Jurkat, Clone E6-1 (cell line): Measurements from ENCODE around the gene TLR9.

Source experiments
- DNase-seq: peaks from one replicate; pipeline ENCODE4 v3.0.0-alpha.2; 2011; ENCODE audit warnings: low read depth, low spot score
- H3K4me3 ChIP-seq: 2 replicates; pipeline ENCODE4 v1.5.1; 2011; ENCODE audit warnings: mild to moderate bottlenecking, low read length, control low read depth, moderate library complexity

TLR9 gene

DNA sequence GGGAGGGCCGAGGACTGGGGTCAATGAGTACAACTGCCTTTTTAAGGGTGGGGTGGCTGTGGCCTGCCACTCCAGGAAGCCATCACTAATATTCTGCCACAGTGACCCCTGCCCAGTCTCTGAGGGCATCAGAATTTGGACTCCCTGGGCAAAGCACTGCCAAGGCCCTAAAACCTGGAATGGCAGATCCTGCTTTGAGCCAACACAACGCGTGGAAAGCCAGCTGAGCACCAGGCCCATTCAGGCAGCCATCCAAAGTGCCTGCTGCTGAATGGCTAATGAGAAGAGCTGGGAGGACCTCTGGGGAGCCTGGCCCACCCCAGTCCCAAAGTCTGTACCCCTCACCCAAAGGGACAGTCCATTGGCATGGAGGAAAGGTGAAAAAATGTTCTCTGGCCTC is 8.5 kb upstream of the TLR9 start:
- no peak overlapping the region for H3K4me3 ChIP-seq
- no peak for DNase-seq

DNA sequence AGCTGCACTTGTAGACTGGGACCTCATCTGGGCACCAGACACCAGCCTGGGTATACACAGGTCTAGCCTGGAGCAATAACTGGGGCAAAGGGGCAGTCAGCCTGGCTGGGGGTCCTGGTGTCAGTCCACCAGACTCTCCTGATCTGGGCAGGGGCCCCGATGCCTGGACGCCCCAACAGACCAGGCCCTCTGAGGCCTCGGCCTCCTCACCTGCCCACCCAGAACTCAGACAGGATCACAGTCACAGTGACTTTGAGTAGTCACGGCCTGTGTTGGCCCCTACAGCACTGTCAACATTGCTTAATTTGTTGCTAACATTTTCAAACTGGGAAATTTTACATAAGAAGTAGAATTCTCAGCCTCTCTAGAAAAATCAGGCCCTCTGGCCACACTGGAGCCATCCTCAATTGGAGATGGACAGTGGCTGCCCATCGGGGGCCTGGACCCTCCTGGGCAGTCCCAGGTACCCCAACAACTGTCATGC is 7.7 kb upstream of the TLR9 start:
- H3K4me3 ChIP-seq = no peak overlapping the region
- no peak for DNase-seq

DNA sequence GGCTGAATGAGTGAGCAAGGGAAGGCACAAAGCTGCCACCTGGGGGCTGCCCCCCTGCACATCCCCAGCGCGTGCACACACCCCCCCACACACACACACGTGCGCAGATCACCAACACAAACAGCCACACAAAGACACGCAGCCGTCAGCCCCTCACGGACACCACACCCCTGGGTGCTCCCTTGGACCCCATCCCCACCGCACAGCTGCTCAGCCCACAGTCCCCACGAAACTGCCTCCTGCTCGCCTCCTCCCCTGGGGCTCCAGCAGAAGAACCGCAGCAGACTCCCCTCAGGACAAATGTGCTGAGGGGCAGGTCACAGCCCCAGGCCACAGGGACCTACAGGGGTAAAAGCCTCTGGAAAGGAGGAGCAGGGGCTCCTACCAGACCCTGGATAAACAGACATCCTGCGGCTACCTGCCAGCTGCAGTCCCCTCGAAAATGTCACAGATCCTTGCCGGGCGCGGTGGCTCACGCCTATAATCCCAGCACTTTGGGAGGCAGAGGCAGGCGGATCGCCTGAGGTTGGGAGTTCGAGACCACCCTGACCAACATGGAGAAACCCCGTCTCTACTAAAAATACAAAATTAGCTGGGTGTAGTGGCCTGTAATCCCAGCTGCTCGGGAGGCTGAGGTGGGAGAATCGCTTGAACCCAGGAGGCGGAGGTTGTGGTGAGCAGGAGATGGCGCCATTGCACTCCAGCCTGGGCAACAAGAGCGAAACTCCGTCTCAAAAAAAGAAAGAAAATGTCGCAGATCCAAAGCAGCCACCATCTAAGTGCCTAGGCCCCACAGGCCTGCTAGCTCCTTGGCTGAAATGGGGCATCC is 7.0 kb upstream of the TLR9 start:
- no peak for DNase-seq
- H3K4me3 ChIP-seq = no peak overlapping the region

DNA sequence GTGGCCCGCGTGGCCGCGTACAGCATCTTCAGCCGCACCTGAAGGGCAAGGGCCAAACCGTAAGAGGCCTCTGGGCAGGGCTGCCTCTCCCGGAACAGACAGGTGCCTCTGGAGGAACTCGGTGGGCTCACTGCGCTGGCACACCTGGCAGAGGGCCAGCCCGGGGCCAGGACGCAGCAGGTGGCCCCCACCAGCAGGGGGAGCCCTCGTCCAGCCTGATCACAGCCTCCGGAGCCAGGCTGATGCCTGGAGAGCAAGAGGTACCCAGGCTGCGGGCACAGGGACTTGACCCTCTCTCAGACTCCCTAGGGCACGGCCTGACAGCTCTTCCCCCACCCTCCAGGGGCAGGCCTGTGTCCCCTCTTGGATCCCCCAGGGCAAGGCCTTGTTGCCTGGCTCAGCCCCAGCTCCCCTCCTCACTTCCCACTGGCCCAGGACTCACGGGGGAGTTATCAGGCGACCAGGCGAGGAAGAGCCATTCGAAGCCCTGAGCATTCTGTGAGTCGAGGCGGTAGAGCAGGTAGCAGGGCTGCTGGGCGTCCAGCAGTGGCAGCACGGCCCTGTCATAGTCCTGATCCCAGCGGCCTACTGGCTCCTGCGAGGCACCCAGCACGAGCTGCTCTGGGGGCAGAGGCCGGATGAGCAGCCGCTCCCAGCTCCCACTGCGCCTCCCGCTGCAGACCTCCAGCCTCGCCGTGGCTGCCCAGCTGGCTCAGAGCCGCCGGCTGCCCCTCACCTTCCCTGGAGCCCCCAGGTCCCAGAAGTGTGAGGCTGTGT is 6.2 kb upstream of the TLR9 start:
- no peak overlapping the region for H3K4me3 ChIP-seq
- peak; percentile 55 for DNase-seq

DNA sequence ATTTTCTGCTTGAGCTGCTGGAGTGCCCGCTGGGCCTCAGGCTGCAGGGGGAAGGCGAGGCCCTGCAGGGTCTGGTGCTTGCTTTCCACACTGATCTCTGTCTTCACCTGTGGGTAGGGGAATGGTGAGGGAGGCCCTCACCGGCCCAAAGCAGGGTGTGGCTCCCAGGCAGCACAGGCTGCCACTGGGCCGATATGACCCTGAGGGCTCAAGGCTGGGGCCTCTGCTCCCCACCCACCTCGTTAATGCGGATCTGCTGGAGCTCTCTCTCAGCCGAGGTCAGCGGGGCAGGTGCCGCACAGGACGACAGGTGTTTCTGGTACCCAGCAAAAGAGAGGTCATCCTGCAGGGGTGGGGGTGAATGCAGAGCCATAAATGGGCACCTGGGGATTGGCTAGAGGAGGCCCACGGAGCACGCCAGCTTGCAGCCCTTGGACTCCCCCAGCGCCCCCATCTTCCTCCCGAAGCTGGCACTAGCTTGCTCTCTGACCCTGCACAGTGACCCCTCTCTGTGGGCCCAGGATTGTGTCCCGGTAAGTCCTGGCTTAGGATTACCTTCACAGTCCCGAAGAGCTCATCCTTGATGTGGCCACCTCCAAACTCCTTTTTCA is 5.5 kb upstream of the TLR9 start:
- no peak for DNase-seq
- no peak overlapping the region for H3K4me3 ChIP-seq

DNA sequence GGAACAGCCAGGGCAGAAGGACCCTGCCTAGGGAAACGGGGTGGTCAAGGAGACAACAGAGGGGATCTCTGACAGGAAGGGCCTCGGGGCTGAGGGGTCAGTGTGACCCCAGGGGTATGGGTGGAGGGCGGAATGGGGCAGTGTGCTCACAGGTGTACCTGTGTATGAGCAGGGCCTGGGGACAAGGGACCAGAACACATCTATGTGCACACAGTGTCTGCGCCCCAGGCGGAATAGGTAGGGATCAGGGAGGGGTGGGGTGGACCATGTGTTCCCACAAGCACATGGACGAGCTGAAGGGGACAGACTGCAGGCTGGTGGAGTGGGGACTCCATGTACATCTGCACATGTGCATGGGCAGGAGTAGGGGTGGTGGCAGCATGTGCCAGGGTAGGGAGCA is 5.0 kb upstream of the TLR9 start:
- no peak overlapping the region for H3K4me3 ChIP-seq
- no peak for DNase-seq

DNA sequence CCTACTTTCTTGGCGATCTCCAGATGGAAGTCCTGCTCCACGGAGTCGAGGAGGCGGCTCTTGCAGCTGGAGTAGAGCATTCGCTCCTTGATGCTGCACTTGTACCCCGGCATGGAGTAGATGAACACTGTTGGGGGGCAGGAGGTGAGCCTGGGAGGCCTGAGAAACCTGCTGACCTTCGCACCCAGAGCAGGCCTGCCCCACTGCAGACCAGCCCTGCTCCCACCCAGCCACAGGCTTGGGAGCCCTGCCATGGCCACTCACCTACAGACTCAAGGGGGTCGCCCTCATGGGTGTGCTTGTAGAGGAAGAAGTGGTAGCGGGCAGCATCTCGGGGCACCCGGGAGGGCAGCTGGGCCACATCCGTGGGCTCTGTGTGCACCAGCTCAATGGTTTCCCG is 4.2 kb upstream of the TLR9 start:
- no peak for DNase-seq
- H3K4me3 ChIP-seq = no peak overlapping the region

DNA sequence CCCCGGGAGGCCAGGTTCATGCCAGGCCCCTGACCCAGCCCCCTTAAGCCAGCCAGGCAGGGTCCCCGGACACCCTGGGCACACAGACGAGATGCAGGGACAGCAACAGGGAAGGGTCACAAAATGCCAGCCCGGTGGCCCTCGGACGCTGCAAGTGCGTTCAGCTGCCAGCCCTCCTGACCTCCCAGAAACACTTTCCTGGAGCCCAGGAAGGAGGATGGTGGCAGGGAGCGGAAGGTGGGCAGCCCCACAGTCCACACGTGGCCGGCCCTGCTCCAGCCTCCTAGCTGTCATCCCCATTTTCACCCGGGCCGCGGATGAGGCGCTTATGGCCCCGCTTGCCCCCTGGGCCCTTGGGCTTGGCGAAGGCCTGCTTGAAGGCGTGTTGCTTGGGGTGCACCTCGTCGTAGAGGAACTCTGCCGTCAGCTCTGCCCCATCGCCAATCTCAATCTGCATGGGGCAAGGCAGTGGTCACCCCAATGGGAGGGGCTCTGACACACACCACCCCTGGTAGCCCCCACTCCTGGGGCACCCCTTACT is 3.4 kb upstream of the TLR9 start:
- no peak for DNase-seq

DNA sequence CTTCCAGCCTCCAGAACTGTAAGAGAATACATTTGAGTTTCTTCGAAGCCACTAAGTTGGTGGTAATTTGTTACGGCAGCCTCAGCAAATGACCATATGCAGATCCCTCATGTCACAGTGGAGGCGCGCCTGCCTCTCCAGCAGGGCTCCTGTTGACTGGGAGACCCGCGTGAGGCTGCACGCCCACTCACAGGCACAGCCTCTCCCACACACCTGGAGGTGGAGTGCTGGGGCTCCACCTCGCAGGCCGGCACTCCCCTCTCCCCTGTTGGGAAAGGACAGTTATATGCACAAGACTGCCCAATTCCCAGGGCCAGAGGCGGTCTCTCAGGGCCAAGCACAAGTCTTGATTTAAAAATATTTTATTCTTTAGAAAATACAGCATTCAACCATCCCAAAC is 2.8 kb upstream of the TLR9 start:
- DNase-seq = no peak
- no peak overlapping the region for H3K4me3 ChIP-seq

More for the DNA sequence above, 3.4 kb upstream of the TLR9 start:
- no peak overlapping the region for H3K4me3 ChIP-seq

DNA sequence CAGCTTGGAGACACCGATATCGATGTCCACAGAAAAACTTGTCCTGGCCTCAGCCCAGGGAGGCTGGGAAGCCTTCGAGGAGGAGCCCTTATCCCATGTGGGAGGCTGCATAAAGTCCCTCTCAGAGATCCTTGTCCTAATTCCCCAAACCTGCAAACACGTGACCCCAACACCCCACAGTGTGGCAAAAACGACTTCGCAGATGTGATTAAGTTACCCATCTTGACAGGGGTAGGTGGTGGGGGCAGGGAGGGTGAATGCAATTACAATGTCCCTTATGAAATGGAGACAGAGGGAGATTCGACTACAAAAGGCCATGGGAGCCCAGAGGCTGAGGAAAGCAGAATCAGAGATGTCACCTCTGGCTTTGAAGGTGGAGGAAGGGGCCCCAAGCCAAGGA is 2.3 kb upstream of the TLR9 start:
- no peak overlapping the region for H3K4me3 ChIP-seq
- no peak for DNase-seq

DNA sequence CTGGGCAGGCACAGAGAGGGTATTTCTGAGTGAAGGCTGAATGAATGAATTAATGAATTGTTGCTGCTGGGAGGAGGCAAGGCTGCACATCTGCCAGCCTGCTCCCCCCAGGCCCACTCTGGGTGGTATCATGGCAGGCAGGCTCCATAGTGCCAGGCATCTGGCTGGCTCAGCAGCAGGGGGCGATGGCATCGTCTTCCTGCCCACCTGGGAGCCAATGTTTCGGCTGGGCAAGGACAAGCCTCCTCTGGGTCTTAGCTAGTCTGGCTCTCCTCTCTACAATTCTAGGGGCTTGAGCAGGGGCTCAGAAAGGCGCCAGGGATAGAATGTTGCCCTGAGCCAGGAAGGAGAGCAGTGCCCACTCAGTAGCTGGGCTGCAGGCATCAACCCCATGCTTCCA is 1.7 kb upstream of the TLR9 start:
- no peak overlapping the region for H3K4me3 ChIP-seq

DNA sequence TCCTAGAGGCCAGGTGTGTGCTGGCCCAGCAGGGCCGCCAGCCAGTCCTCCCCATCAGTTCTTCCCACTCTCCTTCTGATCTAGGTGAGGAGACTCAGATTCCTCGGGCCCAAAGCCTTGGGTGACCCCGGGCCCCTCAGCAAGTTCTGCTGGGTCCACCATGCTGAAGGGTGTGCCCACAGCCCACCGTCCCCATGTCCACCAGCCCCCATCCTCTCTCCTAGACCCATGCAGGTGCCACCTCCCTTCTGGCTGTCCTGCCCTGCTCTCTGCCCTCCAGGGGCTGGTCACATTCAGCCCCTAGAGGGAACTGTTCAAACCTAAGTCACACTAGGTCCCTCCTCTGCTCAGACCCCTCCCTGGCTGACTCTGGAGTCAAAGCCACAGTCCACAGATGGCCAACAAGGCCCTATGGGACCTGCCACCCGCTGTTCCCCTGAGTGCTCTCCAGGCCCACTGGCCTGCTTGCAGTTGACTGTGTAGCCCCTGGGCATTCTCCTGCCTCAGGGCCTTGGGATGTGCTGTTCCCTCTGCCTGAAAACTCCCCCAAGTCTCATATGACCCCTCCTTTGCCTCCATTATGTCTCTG is 878 bp upstream of the TLR9 start:
- H3K4me3 ChIP-seq = no peak overlapping the region

More for the DNA sequence above, 1.7 kb upstream of the TLR9 start:
- DNase-seq = no peak

DNA sequence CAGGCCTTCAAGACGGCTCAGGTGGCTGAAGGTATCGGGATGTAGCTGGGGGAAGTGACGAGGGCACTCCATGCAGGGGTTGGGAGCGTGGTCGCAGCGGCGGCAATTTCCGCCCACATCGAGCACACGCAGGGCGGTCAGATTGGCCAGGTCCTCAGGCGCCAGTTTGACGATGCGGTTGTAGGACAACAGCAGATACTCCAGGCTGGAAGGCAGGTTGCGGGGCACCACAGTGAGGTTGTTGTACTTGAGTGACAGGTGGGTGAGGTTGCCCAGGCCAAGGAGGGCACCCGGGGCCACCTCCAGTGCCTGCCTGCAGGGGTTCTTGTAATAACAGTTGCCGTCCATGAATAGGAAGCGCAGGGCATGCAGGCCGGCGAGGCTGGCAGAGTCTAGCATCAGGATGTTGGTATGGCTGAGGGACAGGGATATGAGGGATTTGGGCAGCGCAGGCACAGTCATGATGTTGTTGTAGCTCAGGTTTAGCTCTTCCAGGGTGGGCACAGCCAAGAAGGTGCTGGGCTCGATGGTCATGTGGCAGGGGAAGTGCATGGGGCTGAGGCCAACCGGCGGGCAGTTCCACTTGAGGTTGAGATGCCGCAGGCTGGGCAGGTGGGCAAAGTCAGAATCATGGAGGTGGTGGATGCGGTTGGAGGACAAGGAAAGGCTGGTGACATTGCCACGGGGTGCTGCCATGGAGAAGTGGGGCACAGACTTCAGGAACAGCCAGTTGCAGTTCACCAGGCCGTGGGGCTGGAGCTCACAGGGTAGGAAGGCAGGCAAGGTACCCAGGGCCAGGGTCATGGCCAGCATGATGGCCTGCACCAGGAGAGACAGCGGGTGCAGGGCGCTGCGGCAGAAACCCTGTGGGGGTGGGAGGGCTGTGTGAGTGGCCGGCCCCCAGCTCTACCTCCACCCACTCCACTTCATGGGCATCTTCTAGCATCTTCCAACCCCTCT is 1.7 kb downstream of the TLR9 start:
- no peak for DNase-seq
- no peak overlapping the region for H3K4me3 ChIP-seq

More for the DNA sequence above, 878 bp upstream of the TLR9 start:
- no peak for DNase-seq

DNA sequence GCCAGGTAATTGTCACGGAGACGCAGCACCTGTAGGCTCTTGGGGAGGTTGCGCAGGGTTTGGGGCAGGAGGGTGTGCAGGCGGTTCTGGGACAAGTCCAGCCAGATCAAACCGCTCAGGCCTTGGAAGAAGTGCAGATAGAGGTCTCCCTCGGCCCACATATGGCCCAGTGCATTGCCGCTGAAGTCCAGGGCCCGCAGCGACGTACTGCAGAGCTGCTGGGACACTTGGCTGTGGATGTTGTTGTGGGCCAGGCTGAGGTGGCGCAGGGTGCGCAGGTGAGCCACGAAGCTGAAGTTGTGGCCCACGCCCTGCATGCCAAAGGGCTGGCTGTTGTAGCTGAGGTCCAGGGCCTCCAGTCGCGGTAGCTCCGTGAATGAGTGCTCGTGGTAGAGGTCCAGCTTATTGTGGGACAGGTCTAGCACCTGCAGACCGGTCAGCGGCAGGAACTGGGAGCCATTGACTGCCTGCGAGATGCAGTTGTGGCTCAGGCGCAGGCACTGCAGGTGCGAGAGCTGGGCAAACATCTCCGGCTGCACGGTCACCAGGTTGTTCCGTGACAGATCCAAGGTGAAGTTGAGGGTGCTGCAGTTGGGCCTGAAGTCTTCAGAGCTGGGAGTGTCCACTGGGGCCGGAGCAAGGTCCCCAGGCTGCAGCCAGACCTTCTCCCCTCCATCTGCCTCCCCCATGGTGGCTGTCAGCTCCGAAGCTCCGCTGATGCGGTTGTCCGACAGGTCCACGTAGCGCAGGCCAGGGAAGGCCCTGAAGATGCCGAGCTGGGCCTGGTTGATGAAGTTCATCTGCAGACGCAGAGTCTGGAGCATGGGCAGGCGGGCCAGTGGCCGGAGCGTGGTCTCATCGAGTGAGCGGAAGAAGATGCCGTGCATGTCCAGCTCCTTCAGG is 2.9 kb downstream of the TLR9 start:
- DNase-seq = no peak
- H3K4me3 ChIP-seq = peak overlapping the region; percentile 23

DNA sequence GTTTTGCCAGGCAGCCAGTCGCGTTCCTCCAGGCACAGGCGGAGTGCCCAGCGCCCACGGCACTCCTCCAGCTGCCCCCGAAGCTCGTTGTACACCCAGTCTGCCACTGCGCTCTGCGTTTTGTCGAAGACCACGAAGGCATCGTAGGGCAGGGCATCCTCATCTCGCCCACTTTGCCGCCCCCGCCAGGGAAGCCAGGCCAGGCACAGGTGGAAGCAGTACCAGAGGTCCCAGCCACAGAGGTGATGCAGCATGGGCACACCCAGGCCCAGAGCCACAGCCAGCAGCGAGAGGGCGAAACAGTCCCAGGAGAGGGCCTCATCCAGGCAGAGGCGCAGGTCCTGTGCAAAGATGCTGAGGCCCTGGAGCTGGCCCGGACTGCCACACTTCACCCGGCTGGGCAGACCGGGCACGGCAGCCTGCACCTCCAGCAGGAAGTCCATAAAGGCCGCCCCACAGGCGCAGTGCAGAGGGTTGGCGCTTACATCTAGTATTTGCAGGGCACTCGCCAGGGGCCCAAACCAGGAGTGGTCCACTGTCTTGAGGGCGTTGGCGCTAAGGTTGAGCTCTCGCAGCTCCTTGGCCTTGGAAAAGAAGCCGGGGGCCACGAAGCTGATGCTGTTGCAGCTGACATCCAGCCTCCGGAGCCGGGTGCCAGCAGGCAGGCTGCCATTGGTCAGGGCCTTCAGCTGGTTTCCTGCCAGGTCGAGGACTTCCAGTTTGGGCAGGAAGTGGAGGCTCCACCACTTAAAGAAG is 3.7 kb downstream of the TLR9 start:
- H3K4me3 ChIP-seq = peak overlapping the region; percentile 23
- DNase-seq = peak; percentile 72

DNA sequence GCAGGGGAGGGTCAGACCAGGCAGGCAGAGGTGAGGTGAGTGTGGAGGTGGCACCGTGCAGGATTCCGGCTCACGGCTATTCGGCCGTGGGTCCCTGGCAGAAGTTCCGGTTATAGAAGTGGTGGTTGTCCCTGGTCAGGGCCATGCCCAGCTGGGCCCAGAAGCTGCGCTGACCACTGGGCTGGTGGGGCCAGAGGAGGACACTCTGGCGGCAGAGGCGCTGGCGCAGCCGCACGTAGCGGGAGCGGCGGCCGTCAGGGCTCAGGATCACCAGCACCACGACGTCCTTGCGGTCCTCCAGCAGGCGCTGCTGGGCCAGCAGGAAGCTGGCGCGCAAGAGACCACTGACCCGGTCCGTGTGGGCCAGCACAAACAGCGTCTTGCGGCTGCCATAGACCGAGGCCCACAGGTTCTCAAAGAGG is 4.3 kb downstream of the TLR9 start:
- H3K4me3 ChIP-seq = no peak overlapping the region
- DNase-seq = no peak
